Left cardiac atrium (tissue), 4 donors: ENCODE measurements around the gene FOXI1. TPM values are rescaled to one million over a fixed set of nuclear protein-coding genes. Genes with fewer than 3 reads are reported as not detected.
"Not testable (repeated sequence)": the region's sequence is repeated elsewhere in the genome, so short reads cannot be mapped to it uniquely, and the experiment has no call there.

Experiments used
- ATAC-seq, 2 donors: fragments of 200-7000 bp; cut with Tn5 transposase; one replicate each; pipeline ENCODE4 v1.9.1; 2020; ENCODE audit warnings: mild to moderate bottlenecking in 2 of 2, moderate library complexity in 2 of 2
- DNase-seq: peaks from one replicate; pipeline ENCODE4 v3.0.0-alpha.2; 2020
- intact Hi-C, 2 donors: fragments of 100-400 bp; cut with DNase I; formaldehyde crosslinking; loops; one replicate each; pipeline versions ENCODE4 v1.14.1 to v1.15.1; 2022 to 2023
- total RNA-seq, 2 donors: library from RNA; stranded (reverse); fragmentation: NEBNext Ultra II Directional; extraction: Animal tissue kit (Norgen Biotek cat#: 25700); gene quantifications; one replicate each; pipeline ENCODE4 v1.2.1, GENCODE V29; 2021
- donor health status: DM: no; HTN: yes; CAD: no.
- donor health status: DM: no; HTN: yes; CAD: no; lungs with severe emphysema.
- donor health status: DM: yes; HTN: yes; CAD: no.
- donor health status: Dilated cardiomyopathy.

The FOXI1 gene
- total RNA-seq, 2 donors from 2014 or later: not detected

DNA sequence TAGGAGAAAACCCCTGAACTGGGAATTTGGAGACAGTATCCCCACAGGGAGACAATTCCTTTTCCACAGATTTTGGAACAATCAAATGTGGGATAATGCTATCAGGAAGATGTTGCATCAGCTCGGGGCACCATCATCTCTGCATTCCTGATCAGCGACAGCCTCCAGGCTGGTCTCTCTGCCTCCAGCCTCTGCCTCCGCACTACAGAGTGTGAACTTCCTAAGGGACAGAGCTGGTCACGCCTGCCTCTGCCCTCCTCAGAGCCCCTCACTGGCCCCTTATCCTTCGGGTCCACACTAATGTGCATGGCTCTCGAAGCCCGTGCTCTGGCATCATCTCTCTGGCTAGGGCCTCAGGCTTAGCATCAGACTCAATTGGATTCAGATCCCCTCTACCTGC lies 8.6 kb downstream of the FOXI1 start:
- no peak for ATAC-seq
- no peak for DNase-seq
- intact Hi-C loops: no loop called here

GRCh38 chr5:170115925-170116324 lies 10.2 kb downstream of the FOXI1 start:
- ATAC-seq: no peak
- intact Hi-C loops: no loop called here
- DNase-seq: no peak

- ATAC-seq (no peak), DNase-seq (no peak)
- intact Hi-C loops: no loop called here
These were observed 12.0 kb downstream of the FOXI1 start for GRCh38 chr5:170117736-170118135.

DNA sequence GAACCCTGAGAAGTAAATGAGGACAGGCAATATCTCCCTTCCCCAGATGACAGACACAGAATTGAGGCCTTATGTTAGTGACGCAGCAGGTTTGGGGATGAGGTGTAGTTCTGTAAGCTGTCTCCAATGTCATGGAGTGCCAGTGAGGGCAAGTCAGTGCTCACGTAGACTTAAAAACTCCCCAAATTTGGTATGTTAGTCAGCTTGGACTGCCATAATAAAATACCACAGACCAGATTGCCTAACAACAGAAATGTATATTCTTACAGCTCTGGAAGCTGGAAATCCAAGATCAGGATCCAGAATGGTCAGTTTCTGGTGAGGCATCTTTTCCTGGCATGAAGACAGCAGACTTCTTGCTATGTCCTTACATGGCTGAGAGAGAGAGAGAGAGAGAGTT lies 14.9 kb downstream of the FOXI1 start:
- DNase-seq: no peak
- ATAC-seq: no peak
- intact Hi-C loops: no loop called here

DNA sequence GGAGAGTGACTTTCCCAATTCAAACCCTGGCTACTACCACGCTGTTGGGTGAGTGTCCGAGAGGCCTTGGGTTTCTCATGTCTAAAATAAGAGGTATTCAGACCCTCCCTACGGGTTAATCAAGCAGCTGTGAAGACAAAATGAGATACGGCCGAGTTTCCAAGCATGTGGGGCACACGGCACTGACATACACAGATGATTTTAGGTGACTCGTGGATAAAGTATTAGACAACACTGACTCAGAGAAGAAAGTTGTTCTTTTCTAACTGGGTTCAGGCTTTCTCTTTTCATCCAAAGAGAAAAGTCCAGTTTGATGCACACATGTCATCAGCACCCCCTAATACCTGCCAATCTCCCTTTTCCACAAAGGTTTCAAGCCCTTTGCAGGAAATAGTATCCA lies 15.6 kb downstream of the FOXI1 start:
- DNase-seq: no peak
- ATAC-seq: no peak
- intact Hi-C loops: no loop called here

DNA sequence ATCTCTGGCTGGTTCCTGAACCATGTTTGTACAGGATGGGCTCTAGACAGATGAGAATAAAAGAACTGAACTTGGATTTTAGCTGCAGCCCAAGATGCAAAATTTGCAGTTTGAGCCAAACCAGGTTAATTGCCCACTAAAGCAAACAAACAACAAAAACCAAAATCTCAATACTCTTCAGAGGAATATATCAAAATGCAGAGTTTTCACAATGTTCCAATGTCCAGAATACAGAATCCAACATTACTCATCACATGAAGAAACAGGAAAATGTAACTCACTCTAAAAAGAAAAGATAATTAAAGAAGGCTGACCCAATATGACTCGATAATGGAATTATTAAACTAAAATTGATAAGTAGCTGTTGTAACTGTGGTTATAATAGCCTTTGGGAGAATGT lies 20.4 kb downstream of the FOXI1 start:
- ATAC-seq (no peak), DNase-seq (no peak)
- intact Hi-C loops: no loop called here

- ATAC-seq (no peak), DNase-seq (no peak)
- intact Hi-C loops: no loop called here
These were observed 20.9 kb downstream of the FOXI1 start for GRCh38 chr5:170126626-170127025.

DNA sequence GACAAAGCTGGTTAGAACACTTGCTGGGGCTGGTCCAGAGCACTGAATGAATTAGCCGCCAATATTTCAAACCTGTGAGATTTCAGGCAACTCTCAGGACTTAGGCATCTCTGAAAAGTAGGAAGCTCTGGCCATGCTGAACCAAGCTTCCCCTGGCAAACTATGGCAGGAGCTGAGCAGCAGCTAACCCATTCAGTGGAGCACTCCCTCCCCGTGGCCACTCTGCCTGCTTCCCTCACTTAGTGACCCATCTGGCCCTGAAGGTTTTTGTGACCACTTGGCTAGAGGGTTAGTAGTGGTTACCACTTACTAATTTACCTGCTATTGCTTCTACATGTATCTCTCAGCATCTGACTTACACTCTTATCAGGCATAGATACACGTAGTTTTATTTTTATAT lies 25.5 kb downstream of the FOXI1 start:
- no peak for ATAC-seq
- DNase-seq: no peak
- intact Hi-C loops: no loop called here

- intact Hi-C loops: no loop called here
- DNase-seq (no peak), ATAC-seq (no peak)
These were observed 26.7 kb downstream of the FOXI1 start for GRCh38 chr5:170132269-170132975.

DNA sequence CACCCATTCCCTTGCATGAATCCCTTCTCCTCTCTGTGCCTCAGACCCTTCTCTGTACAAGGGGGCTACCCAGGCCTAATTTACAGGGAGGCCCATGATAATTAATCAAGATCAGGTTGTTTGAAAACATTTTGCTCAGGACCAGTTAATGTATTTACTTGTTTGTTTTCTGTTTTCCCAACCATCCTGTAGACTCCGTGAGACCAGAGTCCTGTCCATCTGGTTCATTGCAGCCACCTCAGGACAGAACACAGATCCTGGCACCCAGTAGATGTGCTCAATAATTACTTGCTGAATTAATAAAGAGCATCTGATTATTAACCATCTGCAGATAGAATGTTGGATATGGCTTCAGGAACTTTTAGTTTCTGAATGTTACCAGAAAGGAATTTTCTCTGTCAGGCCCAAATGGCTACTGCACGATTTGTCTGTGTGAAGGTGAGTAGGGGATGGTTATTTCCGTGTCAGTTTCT lies 27.3 kb downstream of the FOXI1 start:
- ATAC-seq (no peak), DNase-seq (no peak)
- intact Hi-C loops: no loop called here

DNA sequence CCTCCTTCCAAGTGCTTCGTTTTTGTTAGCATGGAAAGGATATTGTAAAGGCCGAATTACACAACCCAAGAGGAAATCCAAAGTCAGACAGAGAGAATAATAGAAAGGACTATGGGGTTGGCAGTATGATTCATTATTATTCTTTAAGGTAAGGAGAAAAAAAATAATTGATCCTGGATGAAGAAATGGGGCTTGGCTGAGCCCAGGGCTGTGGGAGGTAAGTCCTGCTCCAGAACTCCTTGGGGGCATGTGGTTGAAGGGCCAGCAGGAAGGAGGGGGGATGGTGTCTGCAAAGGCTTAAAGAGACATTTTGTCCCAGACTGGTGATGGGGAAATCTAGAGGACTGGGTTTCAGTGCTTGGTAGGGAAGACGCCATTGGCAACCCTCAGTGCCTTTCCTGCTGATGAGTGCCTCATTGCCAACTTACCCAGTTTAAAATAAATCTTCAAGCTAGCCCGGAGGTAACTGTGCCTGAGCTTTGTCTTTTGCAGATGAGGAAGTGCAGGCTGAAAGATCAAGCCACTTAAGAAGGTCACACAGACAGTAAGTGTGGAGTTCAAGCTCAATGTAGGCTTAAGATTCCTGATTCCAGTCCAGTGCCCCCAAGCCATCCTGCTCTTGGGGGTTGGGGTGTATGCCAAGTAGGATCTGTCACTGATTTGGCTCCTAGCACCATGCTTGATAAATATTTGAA lies 30.2 kb downstream of the FOXI1 start:
- DNase-seq: no peak
- ATAC-seq: no peak
- intact Hi-C loops: no loop called here

DNA sequence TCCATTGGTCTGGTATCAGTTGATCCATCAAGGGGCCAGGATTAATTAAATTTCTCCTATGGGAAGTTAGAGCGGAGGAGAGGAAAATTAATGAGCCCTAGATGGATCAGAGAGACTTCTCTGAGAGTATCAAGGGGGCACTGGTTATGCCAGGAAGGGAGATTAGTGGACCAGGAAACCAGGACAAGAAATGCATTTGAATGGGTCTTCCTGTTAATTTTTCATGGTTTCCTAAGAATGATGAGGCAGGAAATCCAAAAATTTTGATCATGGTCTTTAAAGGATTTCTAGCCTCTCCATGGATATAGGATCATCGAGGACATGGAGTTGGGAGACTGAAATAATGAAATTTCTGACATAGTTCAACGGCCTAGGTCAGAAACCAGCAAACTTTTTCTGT lies 30.8 kb downstream of the FOXI1 start:
- ATAC-seq (no peak), DNase-seq (no peak)
- intact Hi-C loops: no loop called here

- DNase-seq: no peak
- ATAC-seq: no peak
- intact Hi-C loops: no loop called here
These were observed 32.1 kb downstream of the FOXI1 start for GRCh38 chr5:170137694-170138214.

GRCh38 chr5:170138273-170138672 lies 32.6 kb downstream of the FOXI1 start:
- DNase-seq (no peak), ATAC-seq (no peak)
- intact Hi-C loops: no loop called here

DNA sequence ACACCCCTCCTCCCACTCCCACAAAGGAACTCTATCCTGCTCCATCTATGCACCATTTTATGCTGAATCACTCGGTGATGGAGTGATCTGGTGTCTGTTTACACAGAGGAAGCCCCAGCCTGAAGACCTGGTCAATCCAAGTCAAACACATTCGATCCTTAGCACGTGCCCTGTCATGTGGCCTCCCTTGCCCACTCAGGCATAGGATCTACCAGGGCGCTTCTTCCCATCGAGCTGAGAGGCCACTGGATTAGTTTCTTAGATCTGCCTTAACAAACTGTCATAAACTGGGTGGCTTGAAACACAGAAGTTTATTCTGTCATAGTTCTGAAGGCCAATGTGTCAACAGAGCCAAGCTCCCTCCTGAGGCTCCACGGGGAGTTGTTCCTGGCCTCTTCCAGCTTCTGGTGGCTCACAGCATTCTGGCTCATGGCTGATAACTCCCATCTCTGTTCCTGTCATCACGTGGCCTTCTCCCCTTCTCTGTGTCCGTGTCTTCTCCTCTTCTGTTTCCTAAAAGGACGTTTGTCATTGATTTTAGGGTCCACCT lies 34.2 kb downstream of the FOXI1 start:
- DNase-seq (no peak), ATAC-seq (no peak)
- intact Hi-C loops: no loop called here

- ATAC-seq, intact Hi-C loops, DNase-seq: not testable (repeated sequence)
These were observed 35.5 kb downstream of the FOXI1 start for GRCh38 chr5:170141196-170141595.

GRCh38 chr5:170141636-170142035 lies 35.9 kb downstream of the FOXI1 start:
- ATAC-seq: no peak
- intact Hi-C loops: no loop called here
- DNase-seq: no peak

DNA sequence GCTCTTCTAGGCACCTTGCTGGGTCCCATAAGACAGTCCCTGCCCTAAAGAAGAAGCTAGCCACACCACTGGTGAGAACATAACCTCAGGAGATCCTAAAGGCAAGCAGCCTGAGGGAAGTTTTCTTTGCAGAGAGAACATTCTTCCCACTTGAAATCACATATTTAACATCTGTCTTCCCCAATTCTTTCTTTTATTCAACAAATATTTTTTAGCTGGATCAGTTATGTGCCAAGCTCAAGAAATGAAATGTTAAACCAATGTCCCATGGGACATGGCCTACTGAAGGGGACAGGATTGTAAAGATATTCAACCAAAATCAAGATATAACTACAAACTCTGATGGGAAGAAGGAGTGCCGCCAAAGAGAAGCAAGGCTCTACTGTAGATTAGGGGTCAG lies 36.5 kb downstream of the FOXI1 start:
- ATAC-seq: no peak
- DNase-seq: no peak
- intact Hi-C loops: no loop called here

DNA sequence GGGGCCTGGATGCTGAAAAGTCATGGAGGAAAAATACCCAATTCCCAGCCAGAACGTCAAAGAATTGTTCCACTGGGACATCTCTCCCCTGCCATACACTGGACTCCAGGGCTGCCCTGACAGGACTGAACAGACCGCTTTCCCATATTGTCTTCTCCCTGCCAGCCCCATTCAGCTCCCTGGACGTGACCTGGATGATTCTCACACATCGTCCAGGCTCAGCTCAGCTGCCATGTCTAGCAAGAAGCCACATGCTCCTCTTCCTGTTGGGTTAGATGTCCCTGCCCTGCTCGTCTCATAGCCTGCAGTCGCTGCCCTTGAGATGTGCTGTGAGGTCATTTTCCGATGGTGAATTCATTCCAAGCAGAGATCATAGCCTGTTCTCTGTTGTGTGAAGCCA lies 37.4 kb downstream of the FOXI1 start:
- intact Hi-C loops: no loop called here
- DNase-seq: no peak
- ATAC-seq: no peak

GRCh38 chr5:170143710-170144109 lies 38.0 kb downstream of the FOXI1 start:
- DNase-seq (no peak), ATAC-seq (no peak)
- intact Hi-C loops: no loop called here
